Measurements from ENCODE around the gene PRSS21.
A peak's percentile ranks its signal among the peaks of the same experiment; 100 is the strongest.

Gene PRSS21

GRCh38 chr16:2813771-2814221 is 3.2 kb upstream of the PRSS21 start:
- H3K9me3 Mint-ChIP-seq: no peaks in the 10 kb centered on the region
- no peak overlapping the region for H3K4me3 Mint-ChIP-seq
- no peak for ATAC-seq
- H3K27me3 Mint-ChIP-seq: peaks cover 15% of the 10 kb centered on the region
- H3K4me1 Mint-ChIP-seq: no peaks in the 10 kb centered on the region
- DNase-seq: no peak
- H3K27ac Mint-ChIP-seq: no peak overlapping the region

GRCh38 chr16:2814551-2815298 is 2.3 kb upstream of the PRSS21 start:
- Mint-ChIP-seq H3K27ac (no peak overlapping the region), H3K27me3 (peaks cover 6% of the 10 kb centered on the region), H3K4me1 (no peaks in the 10 kb centered on the region), H3K4me3 (no peak overlapping the region), H3K9me3 (no peaks in the 10 kb centered on the region)
- ATAC-seq (no peak), DNase-seq (no peak)

- Mint-ChIP-seq H3K27ac (no peak overlapping the region), H3K27me3 (no peaks in the 10 kb centered on the region), H3K4me3 (no peak overlapping the region), H3K4me1 (no peaks in the 10 kb centered on the region), H3K9me3 (no peaks in the 10 kb centered on the region)
- DNase-seq (no peak), ATAC-seq (no peak)
Measured at GRCh38 chr16:2815299-2815771, 1.7 kb upstream of the PRSS21 start.

- peak overlapping the region in 1 of 2 donors; percentile 91 for H3K27ac Mint-ChIP-seq
- peak; percentile 47 for ATAC-seq
Measured at GRCh38 chr16:2817340-2818271, 569 bp downstream of the PRSS21 start.

GRCh38 chr16:2818272-2818876 is 1.3 kb downstream of the PRSS21 start:
- peak overlapping the region in 1 of 2 donors; percentile 44 for H3K4me3 Mint-ChIP-seq
- H3K4me1 Mint-ChIP-seq: no peaks in the 10 kb centered on the region
- H3K9me3 Mint-ChIP-seq: no peaks in the 10 kb centered on the region
- no peaks in the 10 kb centered on the region for H3K27me3 Mint-ChIP-seq
- H3K27ac Mint-ChIP-seq: peak overlapping the region in 1 of 2 donors; percentile 61
- DNase-seq (no peak), ATAC-seq (no peak)

More at GRCh38 chr16:2817340-2818271, 569 bp downstream of the PRSS21 start:
- H3K27me3 Mint-ChIP-seq: no peaks in the 10 kb centered on the region
- peak in 1 of 2 donors; percentile 33 for DNase-seq
- H3K4me1 Mint-ChIP-seq: no peaks in the 10 kb centered on the region
- H3K4me3 Mint-ChIP-seq: peak overlapping the region; percentile 41 to 74
- no peaks in the 10 kb centered on the region for H3K9me3 Mint-ChIP-seq

GRCh38 chr16:2819179-2819938 is 2.3 kb downstream of the PRSS21 start:
- H3K9me3 Mint-ChIP-seq: no peaks in the 10 kb centered on the region
- H3K27ac Mint-ChIP-seq: peak overlapping the region; percentile 46 to 78
- H3K27me3 Mint-ChIP-seq: no peaks in the 10 kb centered on the region
- ATAC-seq (no peak), DNase-seq (no peak)
- H3K4me3 Mint-ChIP-seq: no peak overlapping the region
- no peaks in the 10 kb centered on the region for H3K4me1 Mint-ChIP-seq

GRCh38 chr16:2819939-2820835 is 3.1 kb downstream of the PRSS21 start:
- ATAC-seq: no peak
- Mint-ChIP-seq H3K4me3 (no peak overlapping the region), H3K27me3 (no peaks in the 10 kb centered on the region), H3K9me3 (no peaks in the 10 kb centered on the region), H3K4me1 (no peaks in the 10 kb centered on the region), H3K27ac (no peak overlapping the region)
- DNase-seq: no peak

- Mint-ChIP-seq H3K27me3 (no peaks in the 10 kb centered on the region), H3K27ac (no peak overlapping the region), H3K9me3 (no peaks in the 10 kb centered on the region), H3K4me3 (no peak overlapping the region), H3K4me1 (no peaks in the 10 kb centered on the region)
- DNase-seq (no peak), ATAC-seq (no peak)
Measured at GRCh38 chr16:2820836-2821486, 3.9 kb downstream of the PRSS21 start.

- Mint-ChIP-seq H3K4me3 (no peak overlapping the region), H3K27ac (no peak overlapping the region), H3K4me1 (no peaks in the 10 kb centered on the region), H3K27me3 (no peaks in the 10 kb centered on the region), H3K9me3 (no peaks in the 10 kb centered on the region)
- ATAC-seq: no peak
- no peak for DNase-seq
Measured at GRCh38 chr16:2821487-2822157, 4.6 kb downstream of the PRSS21 start.

GRCh38 chr16:2822158-2822495 is 5.1 kb downstream of the PRSS21 start:
- Mint-ChIP-seq H3K9me3 (no peaks in the 10 kb centered on the region), H3K27ac (no peak overlapping the region), H3K4me3 (no peak overlapping the region), H3K4me1 (no peaks in the 10 kb centered on the region), H3K27me3 (no peaks in the 10 kb centered on the region)
- DNase-seq (no peak), ATAC-seq (no peak)

GRCh38 chr16:2822496-2822895 is 5.5 kb downstream of the PRSS21 start:
- no peaks in the 10 kb centered on the region for H3K4me1 Mint-ChIP-seq
- no peaks in the 10 kb centered on the region for H3K27me3 Mint-ChIP-seq
- DNase-seq (no peak), ATAC-seq (no peak)
- H3K9me3 Mint-ChIP-seq: no peaks in the 10 kb centered on the region
- no peak overlapping the region for H3K4me3 Mint-ChIP-seq
- no peak overlapping the region for H3K27ac Mint-ChIP-seq

GRCh38 chr16:2824626-2825025 is 7.6 kb downstream of the PRSS21 start:
- DNase-seq: no peak
- Mint-ChIP-seq H3K9me3 (no peaks in the 10 kb centered on the region), H3K4me1 (no peaks in the 10 kb centered on the region), H3K27ac (no peak overlapping the region), H3K27me3 (no peaks in the 10 kb centered on the region), H3K4me3 (no peak overlapping the region)
- ATAC-seq: no peak

GRCh38 chr16:2825049-2825742 is 8.2 kb downstream of the PRSS21 start:
- no peak for ATAC-seq
- no peak overlapping the region for H3K27ac Mint-ChIP-seq
- H3K27me3 Mint-ChIP-seq: no peaks in the 10 kb centered on the region
- H3K4me3 Mint-ChIP-seq: no peak overlapping the region
- no peaks in the 10 kb centered on the region for H3K9me3 Mint-ChIP-seq
- no peak for DNase-seq
- no peaks in the 10 kb centered on the region for H3K4me1 Mint-ChIP-seq
